IMR-90 (cell line): Measurements from ENCODE around the gene THADA. TPM values are rescaled to one million over a fixed set of nuclear protein-coding genes. Genes with fewer than 3 reads are reported as not detected.

Experiments
- ATAC-seq: fragments of 200-7000 bp; cut with Tn5 transposase; 2 replicates; pipeline ENCODE4 v1.9.1; 2020; ENCODE audit warnings: low read depth, mild to moderate bottlenecking, moderate library complexity
- BruUV-seq: library from RNA; stranded (reverse); fragments of 400-500 nt; replicated peaks from 2 replicates; lab custom pipeline; 2021; lab: Mats Ljungman, UMichigan
- CTCF ChIA-PET: fragments of 300-600 bp; formaldehyde crosslinking; extraction: SDS; loops from one replicate; lab custom pipeline; 2021; ENCODE audit warnings: antibody characterized with exemption; lab: Yijun Ruan, JAX
- POLR2A ChIA-PET: fragments of 300-600 bp; sonication (Branson Sonifier 250); formaldehyde crosslinking; loops from one replicate; lab custom pipeline; 2022; ENCODE audit warnings: antibody characterized with exemption; ENCODE audit not compliant: unreplicated experiment; lab: Charles Lee
- DNase-seq: peaks from one replicate; pipeline ENCODE4 v3.0.0; 2013
- H2AFZ ChIP-seq: replicated peaks from 2 replicates; pipeline ENCODE3; 2013; ENCODE audit warnings: low read length, mild to moderate bottlenecking; ENCODE audit not compliant: poor library complexity
- H2AK5ac ChIP-seq: 2 replicates; pipeline ENCODE4 v1.6.1; 2013; ENCODE audit warnings: low read depth, low read length, inconsistent platforms
- H2AK9ac ChIP-seq: replicated peaks from 2 replicates; pipeline ENCODE3; 2013; ENCODE audit warnings: mild to moderate bottlenecking, low read depth, low read length, moderate library complexity; ENCODE audit not compliant: poor library complexity
- H2BK120ac ChIP-seq: 2 replicates; pipeline ENCODE4 v1.6.1; 2013; ENCODE audit warnings: low read depth, low read length, inconsistent platforms
- H2BK15ac ChIP-seq: 3 replicates; pipeline ENCODE4 v1.6.1; 2013; ENCODE audit warnings: low read depth, low read length, inconsistent platforms
- H2BK20ac ChIP-seq: 2 replicates; pipeline ENCODE4 v1.6.1; 2013; ENCODE audit warnings: low read depth, mild to moderate bottlenecking, inconsistent platforms, low read length, moderate library complexity
- H2BK5ac ChIP-seq: 2 replicates; pipeline ENCODE4 v1.6.1; 2013; ENCODE audit warnings: mild to moderate bottlenecking, low read depth, low read length, inconsistent platforms; ENCODE audit not compliant: poor library complexity, severe bottlenecking
- H3K14ac ChIP-seq: replicated peaks from 2 replicates; pipeline ENCODE4 v1.6.1; 2013; ENCODE audit warnings: low read depth, low read length, inconsistent platforms
- H3K18ac ChIP-seq: 2 replicates; pipeline ENCODE4 v1.6.1; 2013; ENCODE audit warnings: low read depth, low read length, control low read depth
- H3K23ac ChIP-seq: 2 replicates; pipeline ENCODE4 v1.6.1; 2013; ENCODE audit warnings: low read depth, low read length, inconsistent platforms
- H3K27ac ChIP-seq: 2 replicates; pipeline ENCODE4 v1.5.1; 2013; ENCODE audit warnings: mild to moderate bottlenecking, control low read depth, low read length; ENCODE audit not compliant: insufficient read depth
- H3K27me3 ChIP-seq: 2 replicates; pipeline ENCODE4 v1.6.1; 2013; ENCODE audit warnings: low read length; ENCODE audit not compliant: control insufficient read depth, insufficient read depth
- H3K36me3 ChIP-seq: 2 replicates; pipeline ENCODE4 v1.6.1; 2013; ENCODE audit warnings: low read length, mixed read lengths; ENCODE audit not compliant: control insufficient read depth, insufficient read depth
- H3K4ac ChIP-seq: 2 replicates; pipeline ENCODE4 v1.6.1; 2013; ENCODE audit warnings: low read depth, low read length, inconsistent platforms
- H3K4me1 ChIP-seq: 2 replicates; pipeline ENCODE4 v1.6.1; 2013; ENCODE audit warnings: low read length, mixed read lengths; ENCODE audit not compliant: control insufficient read depth, insufficient read depth
- H3K4me2 ChIP-seq: 2 replicates; pipeline ENCODE4 v1.6.1; 2013; ENCODE audit warnings: low read depth, mild to moderate bottlenecking, control low read depth, low read length, moderate library complexity
- H3K4me3 ChIP-seq: 2 replicates; pipeline ENCODE4 v1.5.1; 2013; ENCODE audit warnings: low read depth, mild to moderate bottlenecking, control low read depth, low read length, moderate library complexity; ENCODE audit not compliant: insufficient read depth
- H3K56ac ChIP-seq: 2 replicates; pipeline ENCODE4 v1.6.1; 2013; ENCODE audit warnings: low read length, inconsistent platforms; ENCODE audit not compliant: insufficient read depth; ENCODE audit errors: extremely low read depth
- H3K79me1 ChIP-seq, 2 experiments: 2 replicates each; pipeline ENCODE4 v1.6.1; 2013; ENCODE audit warnings: low read length in 2 of 2, inconsistent platforms in 1 of 2, low read depth in 1 of 2
- H3K9ac ChIP-seq: 2 replicates; pipeline ENCODE4 v1.6.1; 2013; ENCODE audit warnings: low read depth, low read length, control low read depth
- H3K9me1 ChIP-seq: 2 replicates; pipeline ENCODE4 v1.6.1; 2013; ENCODE audit warnings: low read length, inconsistent platforms; ENCODE audit not compliant: insufficient read depth
- H3K9me3 ChIP-seq: 2 replicates; pipeline ENCODE4 v1.6.1; 2013; ENCODE audit warnings: low read length; ENCODE audit not compliant: control insufficient read depth, insufficient read depth
- H4K20me1 ChIP-seq: 2 replicates; pipeline ENCODE4 v1.6.1; 2013; ENCODE audit warnings: low read length, inconsistent platforms; ENCODE audit not compliant: insufficient read depth
- H4K5ac ChIP-seq: 2 replicates; pipeline ENCODE4 v1.6.1; 2013; ENCODE audit warnings: mild to moderate bottlenecking, low read depth, low read length, control low read depth
- H4K8ac ChIP-seq, 2 experiments: 2 replicates each; pipeline ENCODE4 v1.6.1; 2013; ENCODE audit warnings: low read depth in 2 of 2, low read length in 2 of 2, control low read depth in 1 of 2, inconsistent platforms in 1 of 2
- H4K91ac ChIP-seq: 2 replicates; pipeline ENCODE4 v1.6.1; 2013; ENCODE audit warnings: low read depth, low read length, inconsistent platforms; ENCODE audit not compliant: insufficient read depth
- BHLHE40 ChIP-seq: fragments of 150-350 bp; IDR thresholded peaks from 2 replicates; pipeline ENCODE4 v1.6.1; 2016; ENCODE audit warnings: mild to moderate bottlenecking, low read depth, low read length
- CEBPB ChIP-seq: IDR thresholded peaks from 2 replicates; pipeline ENCODE4 v1.6.1; 2012; ENCODE audit warnings: low read depth, low read length, improper control_type of control experiment
- CHD1 ChIP-seq: IDR thresholded peaks from 2 replicates; pipeline ENCODE4 v1.6.1; 2012; ENCODE audit warnings: low read depth, low read length, improper control_type of control experiment
- FOS ChIP-seq: fragments of 150-350 bp; IDR thresholded peaks from 2 replicates; pipeline ENCODE4 v1.6.1; 2016; ENCODE audit warnings: low read depth, low read length
- MAFK ChIP-seq: IDR thresholded peaks from 2 replicates; pipeline ENCODE4 v1.6.1; 2012; ENCODE audit warnings: low read depth, low read length, improper control_type of control experiment
- MAZ ChIP-seq: IDR thresholded peaks from 2 replicates; pipeline ENCODE4 v1.6.1; 2012; ENCODE audit warnings: low read depth, mild to moderate bottlenecking, low read length, improper control_type of control experiment, moderate library complexity, borderline replicate concordance
- MXI1 ChIP-seq: IDR thresholded peaks from 2 replicates; pipeline ENCODE4 v1.6.1; 2012; ENCODE audit warnings: low read depth, mild to moderate bottlenecking, low read length, moderate library complexity, borderline replicate concordance
- SMC3 ChIP-seq: fragments of 150-350 bp; IDR thresholded peaks from 2 replicates; pipeline ENCODE4 v1.6.1; 2016; ENCODE audit warnings: low read depth, mild to moderate bottlenecking, antibody characterized with exemption, low read length, moderate library complexity
- WGBS, 2 experiments: methylation state at CpG; one replicate each; pipeline versions ENCODE4 v1.1.5 to v1.1.7; 2013; ENCODE audit warnings: missing lambda C conversion rate in 2 of 2; ENCODE audit not compliant: insufficient read length in 1 of 2; ENCODE audit errors: extremely low coverage in 2 of 2; 5-methylcytosine and 5-hydroxymethylcytosine counted together
- dilution Hi-C: fragments of 300-500 bp; cut with HindIII; formaldehyde crosslinking; loops from one replicate; pipeline ENCODE4 v1.14.3; 2018; ENCODE audit warnings: low sequenced_read_pairs; ENCODE audit not compliant: unreplicated experiment
- in situ Hi-C: fragments of 300-500 bp; cut with MboI; formaldehyde crosslinking; loops from 3 replicates; pipeline ENCODE4 v1.14.3; 2019; ENCODE audit warnings: low sequenced_read_pairs, inconsistent platforms, mixed read lengths
- intact Hi-C: fragments of 100-400 bp; cut with micrococcal nuclease; formaldehyde crosslinking; loops from 2 replicates; pipeline ENCODE4 v1.10.0; 2022
- polyA plus RNA-seq, 3 experiments: library from polyadenylated mRNA; depleted of rRNA; stranded (reverse); fragments of >200 nt; gene quantifications; 2 replicates each; pipeline ENCODE4 v1.2.3, GENCODE V29; 2012; ENCODE audit warnings: low replicate concordance in 1 of 3
- total RNA-seq: library from RNA; depleted of rRNA; stranded (reverse); fragments of >200 nt; gene quantifications from 2 replicates; pipeline ENCODE4 v1.2.3, GENCODE V29; 2012
- TF ChIP-seq, protein P1 (sequence below): conservative IDR thresholded peaks from 2 replicates; pipeline ENCODE4 v1.5.1; 2012; ENCODE audit warnings: mild to moderate bottlenecking, low read depth, low read length, improper control_type of control experiment

The THADA gene
- total and polyA plus RNA-seq, 2 of the 4 experiments (the other 2 are of a cell fraction): 10.5 to 21.3 TPM

DNA sequence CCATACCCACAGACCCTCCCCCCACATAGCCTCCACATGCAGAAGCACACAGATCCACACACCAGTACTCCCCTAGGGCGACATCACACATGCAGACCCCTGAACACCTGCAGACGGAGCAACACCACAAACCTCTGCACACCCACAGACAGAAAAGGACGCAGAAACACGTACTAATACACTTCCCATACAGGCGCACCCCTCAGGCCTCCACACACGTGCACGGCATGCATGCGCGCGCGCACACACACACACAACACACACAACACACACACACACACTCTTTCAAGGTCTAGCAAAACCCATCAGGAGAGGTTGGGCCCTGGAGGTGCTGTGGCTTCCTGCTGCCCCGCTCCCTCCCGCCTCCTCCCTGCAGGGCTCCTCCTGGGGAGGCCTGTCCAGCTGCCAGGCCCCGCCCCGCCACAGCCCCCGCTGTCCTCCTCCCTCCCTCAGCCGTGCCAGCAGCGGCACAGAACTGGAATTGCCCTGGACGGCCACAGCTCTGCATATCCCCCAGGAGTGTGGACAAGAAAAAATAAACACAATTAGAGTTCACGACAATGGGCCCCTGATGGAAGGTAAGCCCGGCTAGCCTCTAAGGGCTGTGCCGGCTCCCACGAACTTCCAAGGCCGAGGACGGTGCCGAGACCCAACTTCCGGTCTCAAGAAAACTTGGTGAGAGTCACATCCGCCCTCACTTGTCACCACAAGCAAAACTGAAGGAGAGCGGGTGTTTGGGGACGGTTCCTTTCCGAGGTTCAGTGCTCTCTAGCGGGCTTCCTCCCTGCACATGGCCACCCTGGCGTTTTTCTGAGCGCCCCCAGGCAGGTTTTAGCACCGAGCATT, 376.2 kb downstream of the THADA start:
- Histone ChIP-seq H2BK20ac (peak overlapping the region; percentile 93), H3K23ac (peak overlapping the region; percentile 97), H3K79me1 (peaks cover 7 to 20% of the 10 kb centered on the region in 2 experiments), H2AK9ac (peak overlapping the region; percentile 94), H3K56ac (peak overlapping the region; percentile 98), H2BK15ac (peak overlapping the region; percentile 96; the same call in 2 of the 3 replicates), H3K4me3 (peak overlapping the region; percentile 42), H2BK120ac (peak overlapping the region; percentile 94), H3K27ac (peak overlapping the region; percentile 98), H3K4me1 (peaks cover 22% of the 10 kb centered on the region), H3K14ac (peak overlapping the region; percentile 96), H3K4me2 (peak overlapping the region; percentile 89), H2AFZ (peak overlapping the region; percentile 95), H3K36me3 (peaks cover 17% of the 10 kb centered on the region), H3K9me3 (no peaks in the 10 kb centered on the region), H3K9me1 (peaks cover 15% of the 10 kb centered on the region), H2AK5ac (peak overlapping the region; percentile 97), H4K8ac (peak overlapping the region; percentile 85 to 95), H3K9ac (peak overlapping the region; percentile 82), H2BK5ac (peak overlapping the region; percentile 98), H3K4ac (peak overlapping the region; percentile 99), H4K91ac (peak overlapping the region; percentile 97), H3K27me3 (no peaks in the 10 kb centered on the region), H4K5ac (peak overlapping the region; percentile 80), H3K18ac (peak overlapping the region; percentile 76), H4K20me1 (peaks cover 20% of the 10 kb centered on the region)
- CTCF ChIA-PET: interaction anchor here (1.5 kb wide), 1 partner anchor 245 kb away, joined by 4 read pairs; no protein-coding TSS in a partner anchor
- intact Hi-C loops: loop anchor here (2.0 to 5.0 kb wide), 4 partner anchors 42 to 132 kb away; no protein-coding TSS in a partner anchor
- no TSS peak for BruUV-seq
- in situ Hi-C loops: loop anchor here (10.0 kb wide), 2 partner anchors 145 to 245 kb away; no protein-coding TSS in a partner anchor
- POLR2A ChIA-PET: interaction anchor here (0.6 to 0.7 kb wide), 3 partner anchors 9 to 247 kb away, joined by 3 to 6 read pairs (median 5); no protein-coding TSS in a partner anchor
- ATAC-seq (peak; percentile 54), DNase-seq (peak; percentile 80)
- TF ChIP-seq MXI1 (no peak; the same call in 1 of the 2 replicates), BHLHE40 (peak; percentile 81), CEBPB (no peak), SMC3 (no peak), CHD1 (no peak), FOS (no peak), MAFK (no peak), MAZ (peak; percentile 70; the same call in 1 of the 2 replicates)
- TF ChIP-seq, protein P1, sequence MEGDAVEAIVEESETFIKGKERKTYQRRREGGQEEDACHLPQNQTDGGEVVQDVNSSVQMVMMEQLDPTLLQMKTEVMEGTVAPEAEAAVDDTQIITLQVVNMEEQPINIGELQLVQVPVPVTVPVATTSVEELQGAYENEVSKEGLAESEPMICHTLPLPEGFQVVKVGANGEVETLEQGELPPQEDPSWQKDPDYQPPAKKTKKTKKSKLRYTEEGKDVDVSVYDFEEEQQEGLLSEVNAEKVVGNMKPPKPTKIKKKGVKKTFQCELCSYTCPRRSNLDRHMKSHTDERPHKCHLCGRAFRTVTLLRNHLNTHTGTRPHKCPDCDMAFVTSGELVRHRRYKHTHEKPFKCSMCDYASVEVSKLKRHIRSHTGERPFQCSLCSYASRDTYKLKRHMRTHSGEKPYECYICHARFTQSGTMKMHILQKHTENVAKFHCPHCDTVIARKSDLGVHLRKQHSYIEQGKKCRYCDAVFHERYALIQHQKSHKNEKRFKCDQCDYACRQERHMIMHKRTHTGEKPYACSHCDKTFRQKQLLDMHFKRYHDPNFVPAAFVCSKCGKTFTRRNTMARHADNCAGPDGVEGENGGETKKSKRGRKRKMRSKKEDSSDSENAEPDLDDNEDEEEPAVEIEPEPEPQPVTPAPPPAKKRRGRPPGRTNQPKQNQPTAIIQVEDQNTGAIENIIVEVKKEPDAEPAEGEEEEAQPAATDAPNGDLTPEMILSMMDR: 0 out of 2 replicates have a peak, but pooled peaks have one; percentile 2
- dilution Hi-C loops: no loop called here
- 10% methylated on average over 12 of the region's 35 CpGs; no CpG with 5 or more reads in 1 of the 2 experiments for WGBS, 2 experiments
